HEK293 (cell line): ENCODE data around the gene HTR2A.

ENCODE experiments used
- CTCF ChIA-PET: fragments of 350-600 bp; formaldehyde crosslinking; extraction: SDS; loops from one replicate; lab custom pipeline; 2021; ENCODE audit warnings: antibody characterized with exemption; lab: Yijun Ruan, JAX
- POLR2A ChIA-PET: fragments of 300-600 bp; formaldehyde crosslinking; extraction: SDS; loops from one replicate; lab custom pipeline; 2020; ENCODE audit warnings: antibody characterized with exemption, inconsistent platforms; lab: Yijun Ruan, JAX
- H3K27ac ChIP-seq: fragments of 200-500 bp; sonication (Bioruptor generic); 2 replicates; pipeline ENCODE4 v1.5.1; 2014; ENCODE audit warnings: low read depth, low read length, control low read depth, inconsistent platforms; ENCODE audit errors: extremely low read depth
- H3K36me3 ChIP-seq, 2 experiments: fragments of 200-500 bp in 1 of 2; sonication (Bioruptor generic) in 1 of 2; 1 replicate in 1 of 2; 2 replicates in 1 of 2; pipeline ENCODE4 v1.5.1; 2014 to 2017; ENCODE audit warnings: inconsistent platforms in 2 of 2, low read length in 2 of 2; ENCODE audit not compliant: control insufficient read depth in 2 of 2, insufficient read depth in 1 of 2
- H3K4me1 ChIP-seq: fragments of 200-500 bp; sonication (Bioruptor generic); 2 replicates; pipeline ENCODE4 v1.5.1; 2014; ENCODE audit warnings: mild to moderate bottlenecking, low read length, inconsistent platforms; ENCODE audit not compliant: control insufficient read depth, insufficient read depth
- H3K4me3 ChIP-seq: 2 replicates; pipeline ENCODE4 v1.5.1; 2011; ENCODE audit warnings: low read depth, mild to moderate bottlenecking, control low read depth, low read length, moderate library complexity
- H3K9me3 ChIP-seq: fragments of 200-500 bp; sonication (Bioruptor generic); 2 replicates; pipeline ENCODE4 v1.5.1; 2014; ENCODE audit warnings: low read depth, low read length, inconsistent platforms; ENCODE audit not compliant: control insufficient read depth, insufficient read depth
- BCL11A ChIP-seq: fragments of 450-650 bp; formaldehyde crosslinking; IDR thresholded peaks from 2 replicates; pipeline ENCODE4 v1.5.1; 2016; ENCODE audit warnings: low read depth, missing biosample characterization, missing genetic modification characterization
- GFI1B ChIP-seq: fragments of 450-650 bp; formaldehyde crosslinking; IDR thresholded peaks from 2 replicates; pipeline ENCODE4 v1.5.1; 2016; ENCODE audit warnings: missing biosample characterization, missing genetic modification characterization
- GLI4 ChIP-seq: fragments of 450-650 bp; formaldehyde crosslinking; IDR thresholded peaks from 2 replicates; pipeline ENCODE4 v1.5.1; 2016; ENCODE audit warnings: missing biosample characterization, missing genetic modification characterization
- KLF1 ChIP-seq: fragments of 450-650 bp; formaldehyde crosslinking; IDR thresholded peaks from 2 replicates; pipeline ENCODE4 v1.5.1; 2016; ENCODE audit warnings: missing biosample characterization, missing genetic modification characterization
- KLF9 ChIP-seq: fragments of 450-650 bp; formaldehyde crosslinking; IDR thresholded peaks from 2 replicates; pipeline ENCODE4 v1.5.1; 2016; ENCODE audit warnings: missing biosample characterization, missing genetic modification characterization, low read depth
- MZF1 ChIP-seq: fragments of 450-650 bp; formaldehyde crosslinking; IDR thresholded peaks from 2 replicates; pipeline ENCODE4 v1.5.1; 2017; ENCODE audit warnings: missing biosample characterization, missing genetic modification characterization, borderline replicate concordance
- REPIN1 ChIP-seq: fragments of 450-650 bp; formaldehyde crosslinking; IDR thresholded peaks from 2 replicates; pipeline ENCODE4 v1.5.1; 2017; ENCODE audit warnings: missing biosample characterization, missing genetic modification characterization, low read depth
- SCRT2 ChIP-seq: fragments of 450-650 bp; formaldehyde crosslinking; IDR thresholded peaks from 2 replicates; pipeline ENCODE4 v1.5.1; 2016; ENCODE audit warnings: missing biosample characterization, missing genetic modification characterization
- SETDB1 ChIP-seq: IDR thresholded peaks from one replicate; pipeline ENCODE4 v1.6.1; 2017; ENCODE audit warnings: mild to moderate bottlenecking, low read length, moderate library complexity, mixed read lengths; ENCODE audit not compliant: insufficient read length
- YY2 ChIP-seq: fragments of 450-650 bp; formaldehyde crosslinking; IDR thresholded peaks from 2 replicates; pipeline ENCODE4 v1.5.1; 2016; ENCODE audit warnings: missing biosample characterization, missing genetic modification characterization
- ZBTB1 ChIP-seq: fragments of 450-650 bp; formaldehyde crosslinking; IDR thresholded peaks from 2 replicates; pipeline ENCODE4 v1.5.1; 2016; ENCODE audit warnings: missing biosample characterization, missing genetic modification characterization
- ZBTB21 ChIP-seq: fragments of 450-650 bp; formaldehyde crosslinking; IDR thresholded peaks from 2 replicates; pipeline ENCODE4 v1.5.1; 2017; ENCODE audit warnings: missing biosample characterization, missing genetic modification characterization
- ZBTB26 ChIP-seq: fragments of 450-650 bp; formaldehyde crosslinking; optimal IDR thresholded peaks from 2 replicates; pipeline ENCODE3; 2016; ENCODE audit warnings: missing biosample characterization, mild to moderate bottlenecking, missing genetic modification characterization
- ZBTB48 ChIP-seq: fragments of 450-650 bp; formaldehyde crosslinking; IDR thresholded peaks from 2 replicates; pipeline ENCODE4 v1.5.1; 2016; ENCODE audit warnings: missing biosample characterization, missing genetic modification characterization
- ZNF132 ChIP-seq: fragments of 450-650 bp; formaldehyde crosslinking; IDR thresholded peaks from 2 replicates; pipeline ENCODE4 v1.5.1; 2017; ENCODE audit warnings: missing biosample characterization, missing genetic modification characterization, borderline replicate concordance
- ZNF16 ChIP-seq: fragments of 450-650 bp; formaldehyde crosslinking; IDR thresholded peaks from 2 replicates; pipeline ENCODE4 v1.5.1; 2016; ENCODE audit warnings: low read depth, missing biosample characterization, missing genetic modification characterization
- ZNF223 ChIP-seq: fragments of 450-650 bp; formaldehyde crosslinking; IDR thresholded peaks from 2 replicates; pipeline ENCODE4 v1.5.1; 2016; ENCODE audit warnings: missing biosample characterization, missing genetic modification characterization
- ZNF23 ChIP-seq: fragments of 450-650 bp; formaldehyde crosslinking; IDR thresholded peaks from 2 replicates; pipeline ENCODE4 v1.5.1; 2016; ENCODE audit warnings: missing biosample characterization, missing genetic modification characterization, borderline replicate concordance
- ZNF280D ChIP-seq: fragments of 450-650 bp; formaldehyde crosslinking; IDR thresholded peaks from 2 replicates; pipeline ENCODE4 v1.5.1; 2016; ENCODE audit warnings: missing biosample characterization, missing genetic modification characterization
- ZNF311 ChIP-seq: fragments of 450-650 bp; formaldehyde crosslinking; IDR thresholded peaks from 2 replicates; pipeline ENCODE4 v1.5.1; 2017; ENCODE audit warnings: missing biosample characterization, missing genetic modification characterization, borderline replicate concordance
- ZNF394 ChIP-seq: fragments of 450-650 bp; formaldehyde crosslinking; IDR thresholded peaks from 2 replicates; pipeline ENCODE4 v1.5.1; 2016; ENCODE audit warnings: missing biosample characterization, missing genetic modification characterization, mild to moderate bottlenecking, moderate library complexity, borderline replicate concordance
- ZNF404 ChIP-seq: fragments of 450-650 bp; formaldehyde crosslinking; IDR thresholded peaks from 2 replicates; pipeline ENCODE4 v1.5.1; 2017; ENCODE audit warnings: missing biosample characterization, missing genetic modification characterization
- ZNF558 ChIP-seq: fragments of 450-650 bp; formaldehyde crosslinking; IDR thresholded peaks from 2 replicates; pipeline ENCODE4 v1.5.1; 2016; ENCODE audit warnings: missing biosample characterization, missing genetic modification characterization
- ZNF561 ChIP-seq: fragments of 450-650 bp; IDR thresholded peaks from 2 replicates; pipeline ENCODE4 v1.5.1; 2018; ENCODE audit warnings: missing biosample characterization, missing genetic modification characterization, borderline replicate concordance
- ZNF677 ChIP-seq: fragments of 450-650 bp; IDR thresholded peaks from 2 replicates; pipeline ENCODE4 v1.5.0; 2018; ENCODE audit warnings: missing biosample characterization, mild to moderate bottlenecking, missing genetic modification characterization, moderate library complexity
- ZNF768 ChIP-seq: fragments of 450-650 bp; formaldehyde crosslinking; IDR thresholded peaks from 2 replicates; pipeline ENCODE4 v1.5.1; 2018; ENCODE audit warnings: missing biosample characterization, mild to moderate bottlenecking, missing genetic modification characterization
- ZNF843 ChIP-seq: fragments of 450-650 bp; formaldehyde crosslinking; IDR thresholded peaks from 2 replicates; pipeline ENCODE4 v1.5.1; 2016; ENCODE audit warnings: missing biosample characterization, missing genetic modification characterization
- ZSCAN16 ChIP-seq: fragments of 450-650 bp; formaldehyde crosslinking; IDR thresholded peaks from 2 replicates; pipeline ENCODE4 v1.5.1; 2016; ENCODE audit warnings: missing biosample characterization, missing genetic modification characterization
- ZSCAN4 ChIP-seq: fragments of 450-650 bp; formaldehyde crosslinking; IDR thresholded peaks from 2 replicates; pipeline ENCODE4 v1.5.1; 2017; ENCODE audit warnings: missing biosample characterization, missing genetic modification characterization

The HTR2A gene

GRCh38 chr13:46817838-46818476, 78.9 kb downstream of the HTR2A start (continued):
- TF ChIP-seq ZNF843 (tag by site-specific recombination), result no peak
- TF ChIP-seq, all 188 proteins: peak for 0

GRCh38 chr13:46817095-46817494, 79.8 kb downstream of the HTR2A start:
- no peaks in the 10 kb centered on the region for H3K9me3 ChIP-seq
- no peaks in the 10 kb centered on the region for H3K4me1 ChIP-seq
- H3K27ac ChIP-seq, result no peak overlapping the region
- no peaks in the 10 kb centered on the region for H3K36me3 ChIP-seq
- TF ChIP-seq ZBTB48 (tag by site-specific recombination) (no peak), ZNF223 (no peak), ZNF311 (no peak), REPIN1 (tag by site-specific recombination) (no peak), ZBTB21 (tag by site-specific recombination) (no peak), ZNF23 (tag by site-specific recombination) (no peak), GFI1B (tag by site-specific recombination) (no peak), KLF1 (tag by site-specific recombination) (no peak), SCRT2 (tag by site-specific recombination) (no peak), SETDB1 (no peak), ZNF561 (no peak), MZF1 (tag by site-specific recombination) (no peak), ZNF677 (tag by site-specific recombination) (no peak), ZNF404 (no peak), ZNF768 (tag by site-specific recombination) (no peak), ZBTB26 (no peak), ZBTB1 (tag by site-specific recombination) (no peak), ZNF132 (tag by site-specific recombination) (no peak)
- POLR2A ChIA-PET, result no interaction called here
- H3K4me3 ChIP-seq, result no peak overlapping the region
- CTCF ChIA-PET, result interaction anchor here (0.5 kb wide), 1 partner anchor 122 kb away, joined by 5 read pairs; no protein-coding TSS in a partner anchor

- CTCF ChIA-PET, result interaction anchor here (0.5 to 0.6 kb wide), 2 partner anchors 123 to 439 kb away, joined by 3 to 5 read pairs; no protein-coding TSS in a partner anchor
- TF ChIP-seq ZNF843 (tag by site-specific recombination) (no peak), KLF9 (tag by site-specific recombination) (no peak), YY2 (tag by site-specific recombination) (no peak), ZSCAN4 (tag by site-specific recombination) (no peak), ZSCAN16 (no peak), BCL11A (tag by site-specific recombination) (no peak), ZNF768 (tag by site-specific recombination) (no peak), ZNF558 (tag by site-specific recombination) (no peak), ZNF280D (no peak), ZNF394 (tag by site-specific recombination) (no peak), ZNF16 (no peak), GLI4 (tag by site-specific recombination) (no peak)
These were observed 80.5 kb downstream of the HTR2A start for GRCh38 chr13:46816371-46816770.

More at GRCh38 chr13:46816371-46816770, 80.5 kb downstream of the HTR2A start:
- no peaks in the 10 kb centered on the region for H3K4me1 ChIP-seq
- H3K4me3 ChIP-seq, result no peak overlapping the region
- no peaks in the 10 kb centered on the region for H3K36me3 ChIP-seq
- H3K27ac ChIP-seq, result no peak overlapping the region
- no peaks in the 10 kb centered on the region for H3K9me3 ChIP-seq
- POLR2A ChIA-PET, result interaction anchor here (0.7 kb wide), 1 partner anchor 263 kb away, joined by 3 read pairs; the partner anchor contains the start of gene LRCH1
